Measurements from ENCODE around the gene ARHGAP26.

ARHGAP26 gene

DNA sequence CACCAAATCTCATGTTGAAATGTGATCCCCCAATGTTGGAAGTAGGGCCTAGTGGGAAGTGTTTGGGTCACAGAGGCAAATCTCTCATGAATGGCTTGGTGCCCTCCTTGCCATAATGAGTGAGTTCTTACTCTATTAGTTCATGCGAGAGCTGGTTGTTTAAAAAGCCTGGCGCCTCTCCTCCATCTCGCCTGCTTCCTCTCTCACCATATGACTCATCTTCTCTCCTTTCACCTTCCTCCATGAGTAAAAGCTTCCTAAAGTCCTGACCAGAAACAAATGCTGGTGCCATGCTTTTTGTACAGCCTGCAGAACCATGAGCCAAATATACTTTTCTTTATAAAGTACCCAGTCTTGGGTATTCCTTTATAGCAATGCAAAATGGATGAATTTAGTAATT, 20.9 kb upstream of the ARHGAP26 start:
- DNase-seq = peak; percentile 6 to 14

GRCh38 chr5:142753116-142753631, 17.0 kb upstream of the ARHGAP26 start:
- no peak for DNase-seq

DNA sequence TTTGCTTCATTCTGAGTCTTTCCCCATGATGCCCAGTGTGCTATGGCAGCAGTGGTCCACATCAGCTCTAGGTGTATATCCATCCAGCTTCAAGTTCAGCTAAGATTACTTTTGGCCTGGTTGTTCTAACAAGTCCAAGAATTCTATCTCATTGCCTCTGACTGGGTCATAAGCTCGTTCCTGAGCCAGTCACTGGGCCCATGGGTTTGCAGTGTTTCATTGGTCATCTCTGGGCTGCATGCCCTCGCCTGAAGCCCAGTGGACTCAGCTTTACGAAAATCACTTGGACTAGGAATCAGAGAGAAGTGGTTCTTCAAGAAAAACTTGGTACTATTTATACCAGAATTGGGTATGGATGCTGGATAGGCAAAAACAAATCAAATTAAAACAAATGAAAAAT, 16.1 kb upstream of the ARHGAP26 start:
- DNase-seq = no peak

DNA sequence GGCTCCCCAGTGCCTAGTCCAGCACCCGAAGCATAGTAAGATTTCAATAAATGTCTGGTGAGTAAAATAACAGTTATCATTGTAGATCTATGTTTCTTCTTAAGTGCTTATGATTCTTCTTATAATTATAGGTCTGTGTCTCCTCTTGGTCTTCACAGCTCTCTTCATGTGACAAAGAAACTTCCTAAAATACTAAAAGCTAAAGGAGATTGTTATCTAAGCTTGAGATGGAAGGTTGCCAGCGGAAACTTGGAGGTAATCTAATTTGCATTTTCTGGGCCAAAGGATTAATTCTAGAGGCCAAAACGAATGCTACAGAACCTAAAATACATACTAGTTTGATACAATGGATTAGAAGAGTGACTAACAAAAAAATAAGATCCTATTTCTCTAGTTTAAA, 13.6 kb upstream of the ARHGAP26 start:
- no peak for DNase-seq

DNA sequence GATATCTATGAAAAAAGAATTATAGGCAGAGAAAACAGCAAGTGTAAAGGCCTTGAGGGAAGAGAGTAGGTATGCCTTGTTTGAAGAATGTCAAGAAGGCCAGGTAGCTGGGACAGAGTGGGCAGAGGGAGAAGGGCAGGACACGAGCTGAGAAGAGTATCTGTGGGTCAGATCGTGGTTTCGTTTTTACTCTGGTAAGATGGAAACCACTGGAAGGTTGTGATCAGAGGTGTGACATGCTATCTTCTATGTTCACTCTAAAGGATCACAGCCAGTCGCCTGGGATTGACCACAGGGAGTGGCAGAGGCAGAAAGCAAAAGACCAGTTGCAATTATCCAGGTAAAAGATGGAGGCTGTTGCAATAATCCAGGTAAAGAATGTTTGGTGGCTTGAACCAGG, 12.6 kb upstream of the ARHGAP26 start:
- no peak for DNase-seq

DNA sequence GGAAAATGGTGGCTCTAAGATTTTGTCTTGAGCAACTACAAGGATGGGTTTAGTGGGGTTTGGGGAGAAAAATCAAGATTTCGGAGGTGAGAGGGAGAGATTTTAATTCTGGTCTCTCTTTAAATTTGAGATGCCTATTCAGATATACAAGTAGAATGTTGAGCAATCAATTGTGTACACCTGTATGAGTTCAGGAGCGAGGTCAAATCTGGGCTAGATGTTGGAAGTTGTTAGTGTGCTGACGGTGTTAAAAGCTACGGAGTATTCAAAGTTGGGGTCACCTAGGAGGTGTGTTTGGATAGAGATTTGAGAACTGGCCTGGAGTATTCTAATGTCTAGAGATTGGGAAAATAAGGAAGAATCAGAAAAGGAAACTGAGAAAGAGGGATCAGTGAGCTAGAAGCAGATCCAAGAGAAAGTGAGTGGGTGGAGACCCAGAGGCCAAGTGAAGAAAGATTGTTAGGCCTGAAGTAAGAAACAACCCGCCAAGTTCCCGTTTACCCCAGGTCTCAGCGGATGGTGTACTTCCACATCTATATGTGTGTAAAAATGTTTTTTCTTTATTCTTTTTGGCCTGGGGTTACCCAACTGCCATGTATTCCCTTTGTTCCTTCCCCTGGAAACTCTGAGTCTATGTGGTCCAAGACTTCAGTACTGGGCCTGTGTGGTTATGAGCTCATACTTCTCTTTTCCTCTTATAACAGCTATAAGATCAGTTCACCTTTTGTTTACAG, 11.9 kb upstream of the ARHGAP26 start:
- DNase-seq = no peak

- DNase-seq = no peak
Observed at GRCh38 chr5:142758796-142759145, 11.4 kb upstream of the ARHGAP26 start.

- no peak for DNase-seq
Observed at GRCh38 chr5:142763701-142764100, 6.5 kb upstream of the ARHGAP26 start.

DNA sequence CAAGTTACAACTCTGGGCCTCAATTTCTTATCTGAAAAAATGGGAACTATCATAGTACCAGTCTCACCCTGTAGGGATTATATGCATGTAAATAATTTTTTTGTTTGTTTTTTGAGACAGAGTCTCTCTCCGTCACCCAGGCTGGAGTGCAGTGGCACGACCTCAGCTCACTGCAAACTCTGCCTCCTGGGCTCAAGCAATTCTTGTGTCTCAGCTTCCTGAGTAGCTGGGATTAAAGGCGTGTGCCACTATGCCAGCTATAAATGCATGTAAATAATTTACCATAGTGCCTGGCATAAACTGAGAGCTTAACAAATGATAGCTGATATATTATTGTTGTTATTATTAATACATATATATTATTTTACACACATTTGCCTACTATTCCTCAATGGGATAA, 3.0 kb upstream of the ARHGAP26 start:
- no peak for DNase-seq

DNA sequence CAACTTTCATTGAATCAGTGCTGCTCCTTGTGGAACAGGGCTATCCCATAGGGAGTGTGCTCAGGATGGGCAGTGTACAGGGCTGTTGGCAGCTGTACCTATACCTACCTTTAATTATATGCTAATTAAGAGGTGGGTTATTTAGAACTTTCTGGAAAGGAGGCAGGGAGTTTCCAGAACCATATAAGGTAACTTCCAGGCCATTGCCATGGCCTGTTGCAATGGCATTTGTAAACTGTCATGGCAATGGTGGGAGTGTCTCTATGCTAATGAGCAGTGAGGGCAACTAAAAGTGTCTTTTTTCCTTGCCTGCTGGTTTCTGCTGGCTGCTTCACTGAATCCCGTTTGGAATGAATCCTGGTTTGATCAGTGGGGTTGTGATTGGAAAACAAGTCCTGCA, 2.3 kb upstream of the ARHGAP26 start:
- DNase-seq = no peak

- peak; percentile 24 to 43 for DNase-seq
Observed at GRCh38 chr5:142769251-142769792, 855 bp upstream of the ARHGAP26 start.

GRCh38 chr5:142770650-142771609, 753 bp downstream of the ARHGAP26 start:
- peak; percentile 60 to 68 for DNase-seq

DNA sequence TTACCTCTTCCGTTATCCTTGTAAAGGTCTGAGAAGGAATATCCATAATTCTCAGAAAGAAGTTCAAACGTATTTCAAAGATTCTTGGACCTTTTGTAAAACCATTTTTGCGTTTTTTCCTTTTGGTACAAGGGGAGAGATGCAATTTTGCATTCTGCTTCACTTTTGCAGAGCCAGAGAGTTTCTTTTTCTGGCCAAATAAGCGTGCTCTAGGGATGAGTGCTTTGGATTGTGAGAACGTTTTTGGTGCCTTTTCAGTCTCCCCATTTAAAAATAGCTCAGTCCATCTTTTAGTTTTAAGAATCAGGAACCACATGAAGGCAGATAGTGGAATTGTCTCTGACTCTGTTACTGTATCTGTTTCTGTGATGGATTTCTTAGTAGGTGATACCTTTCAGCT, 1.5 kb downstream of the ARHGAP26 start:
- DNase-seq = no peak

- DNase-seq = peak in 1 of 2 experiments; percentile 20
Observed at GRCh38 chr5:142772446-142773293, 2.5 kb downstream of the ARHGAP26 start.

DNA sequence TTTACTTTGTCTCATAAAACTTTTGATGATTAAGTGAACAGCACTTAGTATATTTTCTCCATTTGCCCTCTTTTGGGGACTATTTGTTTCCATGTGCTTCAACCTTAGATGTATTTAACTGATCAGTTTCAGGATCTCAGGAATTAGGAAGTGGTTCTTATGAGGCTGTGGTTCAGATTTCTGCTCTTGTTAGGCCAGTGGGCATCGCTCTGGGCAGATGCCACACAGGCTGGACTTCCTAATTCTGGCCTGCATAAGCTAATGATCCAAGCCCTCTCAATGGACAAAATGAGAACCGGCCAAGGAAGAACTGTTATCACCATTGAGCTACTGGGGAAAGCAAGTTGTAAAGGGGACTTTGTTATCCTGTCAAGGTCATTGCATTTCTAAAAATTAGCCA, 6.9 kb downstream of the ARHGAP26 start:
- no peak for DNase-seq

DNA sequence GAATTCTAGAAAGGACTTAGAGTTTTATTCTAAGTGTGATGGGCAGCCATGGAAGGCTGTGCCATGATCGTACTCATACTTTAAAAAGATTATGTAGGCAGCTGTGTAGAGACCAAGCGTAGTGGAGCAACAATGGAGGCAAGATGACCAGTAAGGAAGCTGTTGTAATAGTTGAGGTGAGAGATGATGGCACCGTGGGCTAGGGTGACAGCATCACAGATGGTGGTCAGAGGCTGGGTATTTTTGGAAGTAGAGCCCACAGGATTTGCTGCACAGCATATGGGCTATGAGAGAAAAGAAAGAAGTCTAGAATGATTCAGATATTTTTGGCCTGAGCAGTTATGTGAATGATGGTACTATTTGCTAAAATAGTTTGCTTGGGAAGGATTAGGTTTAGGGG, 7.7 kb downstream of the ARHGAP26 start:
- no peak for DNase-seq

GRCh38 chr5:142779163-142779840, 9.1 kb downstream of the ARHGAP26 start:
- no peak for DNase-seq

GRCh38 chr5:142780871-142781270, 10.7 kb downstream of the ARHGAP26 start:
- no peak for DNase-seq

- no peak for DNase-seq
Observed at GRCh38 chr5:142782976-142783530, 12.9 kb downstream of the ARHGAP26 start.

DNA sequence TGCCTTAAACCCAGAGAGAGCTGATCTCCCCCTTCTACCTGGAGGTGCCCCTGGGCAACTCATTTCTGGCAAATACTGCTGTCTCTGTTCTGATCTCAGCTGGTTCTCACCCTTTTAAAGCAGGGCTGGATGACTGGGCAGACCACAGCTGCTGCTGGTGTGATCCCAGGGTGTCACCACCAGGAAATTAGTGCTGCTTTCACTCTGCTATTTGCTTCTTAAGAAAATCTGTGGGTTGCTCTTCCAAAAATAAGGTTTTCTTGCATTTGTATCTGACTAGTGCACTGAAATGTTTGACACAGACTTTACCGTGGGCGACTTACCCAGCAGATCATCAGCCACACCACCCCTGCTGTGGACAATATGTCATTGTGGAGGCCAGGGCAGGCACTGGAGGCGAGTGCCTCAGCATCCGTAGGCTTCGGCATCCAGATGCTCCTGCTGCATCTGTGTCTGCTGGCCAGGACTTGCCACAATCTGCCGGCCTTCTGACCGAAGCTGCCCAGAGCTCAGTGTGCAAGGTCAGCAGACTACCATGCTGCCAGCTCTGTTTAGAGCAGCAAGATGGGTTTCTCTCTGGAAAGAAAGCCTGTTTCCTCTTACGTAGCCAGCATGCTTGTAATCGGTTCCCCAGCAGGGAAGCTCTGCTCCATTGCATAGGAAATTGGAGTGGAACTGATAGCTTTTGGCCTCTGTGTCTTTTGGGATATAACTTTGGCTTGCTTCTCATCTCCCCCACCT, 13.6 kb downstream of the ARHGAP26 start:
- peak; percentile 69 to 75 for DNase-seq

DNA sequence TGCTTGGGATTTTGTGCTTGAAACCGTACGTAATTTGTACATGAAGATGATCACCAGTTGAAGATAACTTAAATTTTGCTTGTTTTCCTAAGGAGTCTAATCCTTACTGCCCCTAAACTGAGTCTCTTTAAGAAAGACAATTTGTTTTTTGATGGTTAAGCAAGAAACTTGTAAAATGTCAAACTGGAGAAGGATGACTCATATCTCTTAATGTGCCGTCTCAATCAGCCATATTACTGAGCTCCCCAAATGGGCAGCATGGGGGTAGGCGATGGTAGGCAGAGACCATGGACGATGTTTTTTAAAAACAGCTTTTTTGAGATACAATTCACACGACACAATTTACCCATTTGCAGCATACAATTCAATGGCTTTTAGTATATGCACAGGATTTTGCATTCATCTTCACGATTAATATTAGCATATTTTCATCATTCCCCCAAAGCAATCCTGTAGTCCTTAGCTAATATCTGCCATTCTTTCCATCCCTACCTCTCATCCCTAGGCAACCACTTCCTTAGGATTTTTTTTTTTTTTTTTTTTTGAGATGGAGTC, 14.3 kb downstream of the ARHGAP26 start:
- no peak for DNase-seq
